Measurements from ENCODE around the gene RABL3.
A peak's percentile ranks its signal among the peaks of the same experiment; 100 is the strongest.
"Not testable (repeated sequence)": the region's sequence is repeated elsewhere in the genome, so short reads cannot be mapped to it uniquely, and the experiment has no call there.

Gene RABL3

DNA sequence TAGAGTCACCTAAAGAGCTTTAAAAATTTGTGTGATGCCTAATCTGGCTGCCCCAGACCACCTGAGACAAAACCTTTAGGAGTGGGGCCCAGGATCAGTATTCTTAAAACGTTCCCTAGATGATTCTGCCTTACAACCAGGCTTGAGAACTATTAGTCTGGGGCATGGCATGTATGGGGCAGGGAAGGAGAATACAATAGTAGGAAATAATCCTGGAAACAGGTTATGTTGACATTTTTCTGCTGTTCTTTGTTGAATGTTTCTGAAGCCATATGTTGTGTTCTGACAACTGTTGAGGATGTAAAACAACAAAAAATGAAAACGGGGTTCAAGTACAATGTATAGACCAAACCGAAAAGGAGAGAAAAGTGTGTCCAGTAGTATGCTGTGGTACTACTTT is 3.1 kb upstream of the RABL3 start:
- no peak for DNase-seq

GRCh38 chr3:120743556-120744195 is 1.4 kb upstream of the RABL3 start:
- DNase-seq, result no peak

GRCh38 chr3:120742849-120743365 is 591 bp upstream of the RABL3 start:
- DNase-seq, result peak in 11 of 51 donors; percentile 24 to 57 (median 44)

DNA sequence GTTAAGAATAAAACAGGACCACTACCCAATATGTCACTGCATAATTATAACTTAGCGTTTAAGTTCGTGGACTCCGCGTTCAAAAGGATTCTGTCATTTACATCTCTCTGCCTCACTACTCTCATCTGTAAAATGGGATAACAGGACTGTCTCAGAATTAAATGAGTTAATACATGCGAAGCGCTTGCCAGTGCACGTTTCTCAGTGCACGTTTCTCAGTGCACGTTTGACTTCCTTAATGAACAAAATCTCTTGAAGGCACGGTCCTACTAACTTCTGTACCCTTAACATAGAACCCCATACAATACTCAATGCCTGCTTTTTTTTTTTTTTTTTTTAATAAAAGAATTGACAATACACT is 499 bp downstream of the RABL3 start:
- no peak for DNase-seq

DNA sequence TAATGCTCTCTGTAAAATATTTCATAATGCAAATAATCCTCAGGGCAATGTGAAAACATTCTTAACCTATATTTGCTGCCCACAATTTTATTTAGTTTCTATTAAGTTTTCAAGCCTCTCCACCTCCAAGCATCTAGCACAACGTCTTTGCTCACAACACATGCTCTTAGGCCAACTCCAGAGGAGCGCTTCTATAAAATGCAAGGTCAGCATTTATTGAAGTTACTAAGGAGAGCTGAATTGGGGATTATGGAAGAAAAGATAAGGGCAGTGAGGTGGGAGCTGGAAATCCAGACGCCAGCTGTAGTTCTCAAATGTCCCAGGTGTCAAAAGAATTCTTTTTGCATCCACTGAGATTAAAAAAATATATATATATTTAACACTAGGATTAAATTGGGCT is 996 bp downstream of the RABL3 start:
- DNase-seq, result no peak

- not testable (repeated sequence) for DNase-seq
Measured at GRCh38 chr3:120738006-120738405, 4.3 kb downstream of the RABL3 start.

DNA sequence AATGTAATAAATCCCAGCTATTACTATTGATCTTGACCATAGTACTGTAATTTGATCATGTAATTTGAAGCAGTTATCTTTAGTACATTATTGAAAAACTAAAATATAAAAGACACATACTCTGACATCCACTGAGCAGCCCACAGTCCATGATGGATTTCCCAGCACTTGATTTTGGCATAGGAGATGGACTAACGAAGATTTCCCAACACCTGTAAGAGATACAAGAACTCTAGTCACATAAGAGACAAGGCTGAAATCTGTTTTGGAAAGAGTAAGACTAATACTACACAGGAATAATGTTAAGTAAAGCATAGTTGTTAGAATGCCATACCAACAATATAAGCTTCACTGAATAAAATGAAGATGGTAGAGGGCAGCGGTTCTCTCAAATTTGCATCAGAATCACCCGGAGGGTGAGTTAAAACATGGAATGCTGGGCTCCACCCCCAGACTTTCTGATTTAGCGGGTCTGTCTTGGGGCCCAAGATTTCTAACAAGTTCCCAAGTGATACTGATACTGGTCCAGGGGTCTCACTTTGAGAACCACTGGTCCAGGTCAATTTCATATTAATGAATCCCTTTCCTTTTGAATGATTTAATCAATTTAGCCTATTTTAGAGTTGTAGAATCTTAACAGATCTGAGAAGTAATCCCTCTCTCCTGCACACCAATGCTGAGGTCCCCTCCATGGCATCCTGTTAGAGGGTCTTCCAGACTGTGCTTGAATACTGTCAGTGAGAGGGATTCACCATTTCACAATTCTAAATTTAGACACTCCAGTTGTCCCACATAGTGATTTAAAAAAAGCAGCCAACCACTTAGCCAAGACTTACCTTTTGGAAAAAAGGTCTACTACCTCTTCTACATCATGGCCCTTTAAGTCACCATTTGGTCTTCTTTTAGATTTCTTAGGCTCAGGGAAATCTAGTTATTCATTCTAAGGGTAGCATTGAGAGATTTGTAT is 11.5 kb downstream of the RABL3 start:
- no peak for DNase-seq

GRCh38 chr3:120726791-120727190 is 15.5 kb downstream of the RABL3 start:
- no peak for DNase-seq

DNA sequence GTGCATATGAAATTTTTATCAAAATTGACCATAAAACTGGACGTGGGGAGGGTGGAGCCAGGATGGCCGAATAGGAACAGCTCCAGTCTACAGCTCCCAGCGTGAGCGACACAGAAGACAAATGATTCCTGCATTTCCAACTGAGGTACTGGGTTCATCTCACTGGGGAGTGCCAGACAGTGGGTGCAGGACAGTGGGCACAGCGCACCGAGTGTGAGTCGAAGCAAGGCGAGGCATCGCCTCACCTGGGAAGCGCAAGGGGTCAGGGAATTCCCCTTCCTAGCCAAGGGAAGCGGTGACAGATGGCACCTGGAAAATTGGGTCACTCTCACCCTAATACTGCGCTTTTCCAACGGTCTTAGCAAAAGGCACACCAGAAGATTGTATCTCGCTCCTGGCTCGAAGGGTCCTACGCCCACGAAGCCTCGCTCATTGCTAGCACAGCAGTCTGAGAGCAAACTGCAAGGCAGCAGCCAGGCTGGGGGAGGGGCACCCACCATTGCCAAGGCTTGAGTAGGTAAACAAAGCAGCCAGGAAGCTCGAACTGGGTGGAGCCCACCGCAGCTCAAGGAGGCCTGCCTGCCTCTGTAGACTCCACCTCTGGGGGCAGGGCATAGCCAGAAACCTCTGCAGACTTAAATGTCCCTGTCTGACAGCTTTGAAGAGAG is 23.0 kb downstream of the RABL3 start:
- peak in 5 of 51 donors; percentile 1 to 10 (median 4) for DNase-seq

- DNase-seq, result no peak
Measured at GRCh38 chr3:120713262-120713661, 29.1 kb downstream of the RABL3 start.

- no peak for DNase-seq
Measured at GRCh38 chr3:120710369-120710768, 31.9 kb downstream of the RABL3 start.

DNA sequence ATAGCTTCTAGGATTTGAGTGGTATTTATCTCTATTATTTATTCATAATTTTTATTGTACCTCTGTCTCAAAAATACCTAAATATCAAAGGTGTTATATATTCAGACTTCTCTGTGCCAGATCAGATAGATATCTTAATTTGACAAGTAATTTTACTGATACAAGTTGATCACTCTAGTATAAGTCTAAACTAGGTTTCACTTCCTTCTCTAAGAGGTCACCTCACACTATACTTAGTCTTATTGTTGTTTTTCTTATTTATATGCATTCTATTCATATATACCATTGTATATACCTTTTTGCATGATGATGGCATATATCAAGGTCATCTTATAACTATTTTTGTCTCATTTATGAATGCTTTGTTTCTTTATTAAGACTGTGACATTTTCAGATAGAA is 33.9 kb downstream of the RABL3 start:
- DNase-seq, result no peak

DNA sequence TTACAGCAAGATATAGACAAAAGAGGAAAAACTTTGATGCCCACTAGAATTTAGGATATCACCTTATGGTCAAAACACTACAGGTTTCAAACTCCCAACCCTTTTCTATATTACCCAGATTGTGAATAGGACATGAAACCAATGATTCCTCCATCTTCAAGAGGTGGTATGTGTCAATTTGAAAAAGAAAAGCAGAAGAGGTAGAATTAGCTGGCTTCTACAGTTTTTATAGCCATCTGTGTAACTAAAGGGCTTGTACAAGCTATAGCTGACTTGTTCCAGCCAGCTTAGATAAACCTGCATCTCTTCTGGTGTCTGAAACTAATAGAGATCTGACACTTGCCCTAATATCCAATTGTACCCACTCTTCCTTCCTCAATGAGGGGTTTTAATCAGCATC is 35.4 kb downstream of the RABL3 start:
- DNase-seq, result no peak

GRCh38 chr3:120705884-120706582 is 36.3 kb downstream of the RABL3 start:
- no peak for DNase-seq

DNA sequence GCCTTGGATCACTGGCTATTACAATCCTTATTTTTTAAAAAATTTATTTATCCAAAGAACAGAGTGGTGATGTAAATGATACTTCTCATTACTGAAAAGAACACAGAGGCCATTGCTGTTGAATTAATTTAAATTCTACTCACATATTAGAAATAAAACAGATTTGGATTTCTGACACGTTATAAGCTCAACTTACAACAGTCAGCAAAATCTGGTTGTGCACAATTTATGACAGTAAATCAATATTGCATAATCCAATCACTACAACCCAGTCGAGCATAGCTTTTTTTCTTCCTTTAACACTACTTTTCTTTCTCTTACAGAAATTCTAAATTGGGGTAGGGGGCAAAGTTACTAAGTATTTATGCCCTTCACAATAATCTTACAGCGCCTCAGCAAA is 43.0 kb downstream of the RABL3 start:
- DNase-seq, result no peak

- peak in 1 of 51 donors; percentile 1 for DNase-seq
Measured at GRCh38 chr3:120693439-120694171, 48.7 kb downstream of the RABL3 start.

DNA sequence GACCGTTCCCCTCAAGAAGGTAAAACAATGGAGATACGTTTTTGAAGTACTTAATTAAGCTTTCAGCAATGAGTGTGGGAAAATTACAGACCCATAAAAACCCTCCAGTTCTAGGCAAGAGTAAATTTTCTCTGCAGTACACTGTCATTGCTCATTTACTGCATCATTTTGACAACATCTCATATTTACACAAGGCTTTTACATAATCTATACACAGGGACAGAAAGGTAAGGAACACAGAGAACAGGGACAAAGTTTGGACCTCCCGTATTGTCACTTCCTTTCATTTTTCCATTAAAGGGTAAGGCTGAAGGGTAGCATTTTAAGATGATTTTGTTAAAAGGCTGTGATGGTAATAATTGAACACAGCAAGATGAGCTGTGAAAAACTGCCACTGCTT is 52.9 kb downstream of the RABL3 start:
- DNase-seq, result peak in 1 of 51 donors; percentile 23

DNA sequence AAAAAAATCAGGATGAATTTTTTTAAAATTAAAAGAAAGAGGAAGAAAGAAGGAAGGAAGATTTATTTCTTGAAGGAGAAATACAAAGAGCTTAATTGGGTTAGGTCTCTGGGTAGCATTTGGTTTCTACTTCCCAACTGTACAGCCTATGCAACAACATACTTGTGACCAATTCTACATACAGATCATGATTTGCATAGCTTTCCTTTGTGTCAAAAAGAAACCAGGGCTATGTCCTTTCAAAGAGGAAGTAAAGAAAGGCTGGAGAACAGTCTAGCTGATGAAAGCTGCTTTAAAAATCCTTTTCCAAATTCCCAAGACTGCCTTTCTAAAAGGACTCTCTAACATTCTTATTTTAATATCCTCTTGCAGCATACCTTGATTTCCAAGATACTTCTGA is 54.2 kb downstream of the RABL3 start:
- no peak for DNase-seq

DNA sequence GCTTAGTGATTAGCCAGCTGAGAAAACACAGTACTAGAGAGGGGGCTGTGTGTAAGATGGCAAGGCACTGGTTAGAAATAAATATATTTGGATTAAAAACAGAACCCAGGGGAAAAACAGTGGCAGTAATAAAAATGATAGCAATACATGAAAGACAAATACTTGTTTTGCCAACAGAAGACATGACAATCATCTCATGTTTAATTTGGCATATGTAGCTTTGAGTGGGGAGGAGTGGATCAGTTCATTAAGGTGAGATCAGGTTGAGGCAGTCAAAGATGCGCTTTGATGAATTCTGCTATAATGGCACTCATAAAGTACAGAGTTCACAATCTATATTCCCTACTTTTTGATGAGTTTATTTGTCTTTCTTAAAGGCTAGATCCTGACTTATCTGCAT is 56.9 kb downstream of the RABL3 start:
- no peak for DNase-seq

- DNase-seq, result peak in 1 of 51 donors; percentile 4
Measured at GRCh38 chr3:120684896-120685295, 57.4 kb downstream of the RABL3 start.

Measured in hypothalamus (tissue), 51 donors.